Lower lobe of right lung (tissue), 2 donors: ENCODE data around the gene FAM177B. TPM values are rescaled to one million over a fixed set of nuclear protein-coding genes. Genes with fewer than 3 reads are reported as not detected.
"Not testable (repeated sequence)": the region's sequence is repeated elsewhere in the genome, so short reads cannot be mapped to it uniquely, and the experiment has no call there.

ENCODE experiments used
- ATAC-seq, 2 donors: fragments of 200-7000 bp; cut with Tn5 transposase; one replicate each; pipeline ENCODE4 v1.9.1; 2020 to 2022; ENCODE audit warnings: mild to moderate bottlenecking in 2 of 2, moderate library complexity in 2 of 2
- DNase-seq: peaks from one replicate; pipeline ENCODE4 v3.0.0-alpha.2; 2020
- H3K27ac ChIP-seq: fragments of 200-600 bp; one replicate; pipeline ENCODE4 v1.8.0; 2022
- H3K27me3 ChIP-seq: fragments of 200-600 bp; one replicate; pipeline ENCODE4 v1.8.0; 2022; ENCODE audit warnings: low read depth
- H3K36me3 ChIP-seq: fragments of 200-600 bp; one replicate; pipeline ENCODE4 v1.8.0; 2022; ENCODE audit warnings: mild to moderate bottlenecking
- H3K4me1 ChIP-seq: fragments of 200-600 bp; one replicate; pipeline ENCODE4 v1.8.0; 2022
- H3K4me3 ChIP-seq: fragments of 200-600 bp; one replicate; pipeline ENCODE4 v1.8.0; 2022; ENCODE audit warnings: mild to moderate bottlenecking
- H3K9me3 ChIP-seq: fragments of 200-600 bp; one replicate; pipeline ENCODE4 v1.8.0; 2022
- intact Hi-C: fragments of 100-400 bp; cut with DNase I; formaldehyde crosslinking; loops from one replicate; pipeline ENCODE4 v1.11.0; 2022
- total RNA-seq: library from RNA; stranded (reverse); fragmentation: NEBNext Ultra II Directional; extraction: Animal tissue kit (Norgen Biotek cat#: 25700); gene quantifications from one replicate; pipeline ENCODE4 v1.2.1, GENCODE V29; 2021
- TF ChIP-seq, protein P1 (sequence below): fragments of 200-600 bp; IDR thresholded peaks from one replicate; pipeline ENCODE4 v1.8.0; 2022; ENCODE audit warnings: antibody characterized with exemption, mild to moderate bottlenecking
- donor health status: DM: no; HTN: yes; CAD: no; lungs with severe emphysema.

The FAM177B gene
- total RNA-seq, 1 donor from 2014 or later, result 0.56 TPM

- no peak for ATAC-seq
- no peaks in the 10 kb centered on the region for H3K4me1 ChIP-seq
- no peaks in the 10 kb centered on the region for H3K27me3 ChIP-seq
- H3K9me3 ChIP-seq, result no peaks in the 10 kb centered on the region
- TF ChIP-seq, protein P1, sequence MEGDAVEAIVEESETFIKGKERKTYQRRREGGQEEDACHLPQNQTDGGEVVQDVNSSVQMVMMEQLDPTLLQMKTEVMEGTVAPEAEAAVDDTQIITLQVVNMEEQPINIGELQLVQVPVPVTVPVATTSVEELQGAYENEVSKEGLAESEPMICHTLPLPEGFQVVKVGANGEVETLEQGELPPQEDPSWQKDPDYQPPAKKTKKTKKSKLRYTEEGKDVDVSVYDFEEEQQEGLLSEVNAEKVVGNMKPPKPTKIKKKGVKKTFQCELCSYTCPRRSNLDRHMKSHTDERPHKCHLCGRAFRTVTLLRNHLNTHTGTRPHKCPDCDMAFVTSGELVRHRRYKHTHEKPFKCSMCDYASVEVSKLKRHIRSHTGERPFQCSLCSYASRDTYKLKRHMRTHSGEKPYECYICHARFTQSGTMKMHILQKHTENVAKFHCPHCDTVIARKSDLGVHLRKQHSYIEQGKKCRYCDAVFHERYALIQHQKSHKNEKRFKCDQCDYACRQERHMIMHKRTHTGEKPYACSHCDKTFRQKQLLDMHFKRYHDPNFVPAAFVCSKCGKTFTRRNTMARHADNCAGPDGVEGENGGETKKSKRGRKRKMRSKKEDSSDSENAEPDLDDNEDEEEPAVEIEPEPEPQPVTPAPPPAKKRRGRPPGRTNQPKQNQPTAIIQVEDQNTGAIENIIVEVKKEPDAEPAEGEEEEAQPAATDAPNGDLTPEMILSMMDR, result no peak
- H3K36me3 ChIP-seq, result no peaks in the 10 kb centered on the region
- intact Hi-C loops, result no loop called here
- H3K27ac ChIP-seq, result no peak overlapping the region
- H3K4me3 ChIP-seq, result no peak overlapping the region
- no peak for DNase-seq
These were observed 22.5 kb downstream of the FAM177B start for GRCh38 chr1:222759451-222760035.

- Histone ChIP-seq H3K27ac (no peak overlapping the region), H3K27me3 (no peaks in the 10 kb centered on the region), H3K4me3 (no peak overlapping the region), H3K36me3 (no peaks in the 10 kb centered on the region), H3K9me3 (no peaks in the 10 kb centered on the region), H3K4me1 (no peaks in the 10 kb centered on the region)
- DNase-seq, result no peak
- TF ChIP-seq, protein P1, result no peak
- ATAC-seq, result no peak
- intact Hi-C loops, result no loop called here
These were observed 24.1 kb downstream of the FAM177B start for GRCh38 chr1:222761083-222761482.

GRCh38 chr1:222762178-222762577 is 25.2 kb downstream of the FAM177B start:
- H3K4me3 ChIP-seq, H3K27me3 ChIP-seq, H3K9me3 ChIP-seq, H3K4me1 ChIP-seq, H3K27ac ChIP-seq, DNase-seq, ATAC-seq, intact Hi-C loops, H3K36me3 ChIP-seq: not testable (repeated sequence)

DNA sequence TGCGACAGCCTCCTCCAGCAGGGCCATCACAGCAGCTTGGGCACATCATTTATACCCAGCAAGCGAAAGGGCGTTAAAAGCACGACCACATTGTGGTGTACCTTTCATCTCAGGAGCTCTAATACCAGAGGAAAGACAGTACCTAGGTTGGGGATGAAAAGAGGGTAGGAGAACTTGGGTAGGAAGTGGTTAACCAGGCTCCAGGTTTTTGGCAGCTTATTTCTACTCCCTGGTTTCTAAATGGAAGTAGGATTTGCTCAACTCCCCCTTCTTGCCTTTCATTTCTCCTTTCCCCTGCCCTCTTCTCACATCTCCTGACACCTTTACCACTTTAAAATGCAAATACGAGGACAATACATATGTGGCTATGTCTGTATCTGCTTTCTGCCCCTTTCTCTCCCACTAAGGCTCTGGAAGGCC is 30.2 kb downstream of the FAM177B start:
- ATAC-seq (no peak), DNase-seq (no peak)
- H3K9me3 ChIP-seq, result peaks cover 11% of the 10 kb centered on the region
- TF ChIP-seq, protein P1, result no peak
- no peaks in the 10 kb centered on the region for H3K27me3 ChIP-seq
- H3K27ac ChIP-seq, result no peak overlapping the region
- H3K4me3 ChIP-seq, result no peak overlapping the region
- no peaks in the 10 kb centered on the region for H3K36me3 ChIP-seq
- peaks cover 6% of the 10 kb centered on the region for H3K4me1 ChIP-seq
- intact Hi-C loops, result no loop called here

DNA sequence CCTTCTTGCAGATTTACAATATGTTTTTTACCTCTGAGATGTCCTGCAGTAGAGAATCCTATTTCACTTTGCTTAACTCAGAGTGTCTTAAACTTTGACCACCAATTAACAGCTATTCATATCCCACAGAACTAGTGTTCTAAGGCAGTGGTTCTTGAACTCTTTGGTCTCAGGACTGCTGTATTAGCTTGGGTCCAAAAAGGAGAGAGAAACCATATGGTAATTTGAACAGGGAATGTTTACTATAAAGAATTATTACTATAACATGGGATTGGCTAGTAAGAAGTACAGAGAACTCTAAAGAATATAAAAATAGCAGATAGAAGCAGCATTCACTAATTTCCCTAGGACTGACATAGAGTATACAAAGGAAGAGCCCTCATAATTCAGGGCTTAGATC is 31.6 kb downstream of the FAM177B start:
- Histone ChIP-seq H3K4me3 (no peak overlapping the region), H3K9me3 (peaks cover 11% of the 10 kb centered on the region), H3K4me1 (peaks cover 6% of the 10 kb centered on the region), H3K36me3 (no peaks in the 10 kb centered on the region), H3K27me3 (no peaks in the 10 kb centered on the region), H3K27ac (no peak overlapping the region)
- no peak for DNase-seq
- TF ChIP-seq, protein P1, result no peak
- no peak for ATAC-seq
- intact Hi-C loops, result no loop called here

GRCh38 chr1:222769181-222769580 is 32.2 kb downstream of the FAM177B start:
- H3K27me3 ChIP-seq, result no peaks in the 10 kb centered on the region
- no peak overlapping the region for H3K27ac ChIP-seq
- H3K4me1 ChIP-seq, result peaks cover 10% of the 10 kb centered on the region
- no peaks in the 10 kb centered on the region for H3K36me3 ChIP-seq
- TF ChIP-seq, protein P1, result no peak
- peaks cover 11% of the 10 kb centered on the region for H3K9me3 ChIP-seq
- intact Hi-C loops, result no loop called here
- no peak overlapping the region for H3K4me3 ChIP-seq
- ATAC-seq, result no peak
- DNase-seq, result no peak
